Mucosa of descending colon (tissue), 3 donors: ENCODE measurements around the gene SDK1. TPM values are rescaled to one million over a fixed set of nuclear protein-coding genes. Genes with fewer than 3 reads are reported as not detected.

ENCODE experiments used
- ATAC-seq: fragments of 200-7000 bp; cut with Tn5 transposase; one replicate; pipeline ENCODE4 v1.9.1; 2020; ENCODE audit warnings: mild to moderate bottlenecking, moderate library complexity
- DNase-seq, 3 donors: peaks; one replicate each; pipeline ENCODE4 v3.0.0-alpha.2; 2020
- H3K36me3 ChIP-seq: fragments of 200-600 bp; one replicate; pipeline ENCODE4 v1.8.0; 2021; ENCODE audit warnings: low read depth, mild to moderate bottlenecking
- H3K4me1 ChIP-seq: fragments of 200-600 bp; one replicate; pipeline ENCODE4 v1.8.0; 2021; ENCODE audit warnings: low read depth, mild to moderate bottlenecking
- H3K4me3 ChIP-seq: fragments of 200-600 bp; one replicate; pipeline ENCODE4 v1.8.0; 2021; ENCODE audit warnings: mild to moderate bottlenecking
- H3K9me3 ChIP-seq: fragments of 200-600 bp; one replicate; pipeline ENCODE4 v1.8.0; 2021; ENCODE audit warnings: mild to moderate bottlenecking
- intact Hi-C, 2 donors: fragments of 100-400 bp; cut with DNase I in 1 of 2; cut with micrococcal nuclease in 1 of 2; formaldehyde crosslinking; loops; one replicate each; pipeline versions ENCODE4 v1.11.0 to v1.11.1; 2022; cut with DNase I, micrococcal nuclease
- total RNA-seq, 3 donors: library from RNA; stranded (reverse); fragmentation: NEBNext Ultra II Directional in 2 of 3; extraction: Animal tissue kit (Norgen Biotek cat#: 25700) in 2 of 3; gene quantifications; one replicate each; pipeline versions ENCODE4 v1.2.1 to v1.2.4, GENCODE V29; 2021 to 2023
- TF ChIP-seq, protein P1 (sequence below): fragments of 200-600 bp; IDR thresholded peaks from one replicate; pipeline ENCODE4 v1.8.0; 2022; ENCODE audit warnings: antibody characterized with exemption, mild to moderate bottlenecking
- donor health status: DM: no; HTN: no; CAD: no; lungs with moderate emphysema.
- donor health status: DM: no; HTN: no; CAD: no.
- donor health status: DM: no; HTN: yes; CAD: no.

Gene SDK1
- total RNA-seq, 3 donors from 2014 or later, result 2.7 to 20.2 (median 4.2) TPM

DNA sequence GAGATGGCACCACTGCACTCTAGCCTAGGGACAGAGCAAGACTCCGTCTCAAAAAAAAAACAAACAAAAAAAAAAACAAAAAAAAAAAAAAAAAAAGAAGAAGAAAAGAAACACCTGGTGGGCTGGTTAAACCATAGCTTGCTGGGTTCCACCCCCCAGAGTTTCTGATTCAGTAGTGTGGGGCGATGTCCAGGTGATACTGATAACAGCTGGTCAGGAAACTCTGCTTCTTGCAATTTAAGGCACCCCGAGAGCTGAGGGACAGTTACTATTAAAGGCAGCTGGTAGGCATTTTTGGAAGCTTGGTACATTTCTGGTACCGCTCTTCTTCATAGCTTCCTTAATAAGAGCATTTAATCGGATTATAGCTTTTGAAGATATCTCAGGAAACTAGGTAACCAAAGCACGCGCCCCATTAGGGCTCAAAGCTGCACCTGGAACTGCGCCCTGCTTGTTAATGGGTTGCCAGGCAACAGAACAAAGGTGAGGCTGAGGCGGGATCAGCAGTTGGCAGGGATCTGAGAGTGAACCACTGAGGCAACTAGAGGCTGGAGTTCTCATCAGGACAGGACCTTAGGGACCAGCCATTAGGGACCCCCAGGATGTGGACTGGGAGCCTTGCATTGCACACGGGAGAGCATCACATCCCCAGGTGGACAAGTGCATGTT is 6.5 kb upstream of the SDK1 start:
- no peak overlapping the region for H3K4me3 ChIP-seq
- ATAC-seq (peak; percentile 87), DNase-seq (peak in 2 of 3 donors; percentile 68 to 74)
- H3K36me3 ChIP-seq, result no peaks in the 10 kb centered on the region
- TF ChIP-seq, protein P1, sequence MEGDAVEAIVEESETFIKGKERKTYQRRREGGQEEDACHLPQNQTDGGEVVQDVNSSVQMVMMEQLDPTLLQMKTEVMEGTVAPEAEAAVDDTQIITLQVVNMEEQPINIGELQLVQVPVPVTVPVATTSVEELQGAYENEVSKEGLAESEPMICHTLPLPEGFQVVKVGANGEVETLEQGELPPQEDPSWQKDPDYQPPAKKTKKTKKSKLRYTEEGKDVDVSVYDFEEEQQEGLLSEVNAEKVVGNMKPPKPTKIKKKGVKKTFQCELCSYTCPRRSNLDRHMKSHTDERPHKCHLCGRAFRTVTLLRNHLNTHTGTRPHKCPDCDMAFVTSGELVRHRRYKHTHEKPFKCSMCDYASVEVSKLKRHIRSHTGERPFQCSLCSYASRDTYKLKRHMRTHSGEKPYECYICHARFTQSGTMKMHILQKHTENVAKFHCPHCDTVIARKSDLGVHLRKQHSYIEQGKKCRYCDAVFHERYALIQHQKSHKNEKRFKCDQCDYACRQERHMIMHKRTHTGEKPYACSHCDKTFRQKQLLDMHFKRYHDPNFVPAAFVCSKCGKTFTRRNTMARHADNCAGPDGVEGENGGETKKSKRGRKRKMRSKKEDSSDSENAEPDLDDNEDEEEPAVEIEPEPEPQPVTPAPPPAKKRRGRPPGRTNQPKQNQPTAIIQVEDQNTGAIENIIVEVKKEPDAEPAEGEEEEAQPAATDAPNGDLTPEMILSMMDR, result no peak
- H3K9me3 ChIP-seq, result no peaks in the 10 kb centered on the region
- H3K4me1 ChIP-seq, result peaks cover 4% of the 10 kb centered on the region
- intact Hi-C loops, result no loop called here

DNA sequence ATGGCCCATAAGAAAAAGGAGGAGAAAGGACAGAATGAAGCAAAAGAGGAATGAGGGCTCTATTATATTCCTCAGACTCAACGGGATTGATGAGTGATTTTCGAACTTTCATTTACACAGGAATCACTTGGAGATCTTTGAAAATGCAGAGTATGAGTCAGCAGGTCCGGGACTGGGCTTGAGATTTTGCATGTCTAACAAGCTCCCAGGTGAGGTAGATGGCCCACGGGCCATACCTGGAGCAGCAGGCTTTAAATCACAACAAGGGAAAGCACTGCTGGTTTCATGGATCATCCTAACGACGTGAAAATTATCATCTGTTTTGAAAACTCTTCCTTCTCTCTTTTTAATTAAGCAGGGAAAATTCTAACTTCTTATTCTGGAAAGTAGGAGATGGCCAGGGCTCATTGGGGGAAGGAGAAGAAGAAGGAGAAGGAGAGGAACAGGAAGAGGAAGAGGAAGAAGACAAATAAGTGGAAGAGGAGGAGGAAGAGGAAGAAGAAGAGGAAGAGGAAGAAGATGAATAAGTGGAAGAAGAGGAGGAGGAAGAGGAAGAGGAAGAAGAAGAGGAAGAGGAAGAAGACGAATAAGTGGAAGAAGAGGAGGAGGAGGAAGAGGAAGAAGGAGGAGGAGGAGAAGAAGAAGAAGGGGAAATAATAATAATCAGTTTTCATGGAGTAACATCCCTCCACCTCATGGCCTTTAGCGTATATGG is 3.8 kb upstream of the SDK1 start:
- Histone ChIP-seq H3K36me3 (no peaks in the 10 kb centered on the region), H3K9me3 (no peaks in the 10 kb centered on the region), H3K4me3 (no peak overlapping the region), H3K4me1 (peaks cover 14% of the 10 kb centered on the region)
- TF ChIP-seq, protein P1, result no peak
- intact Hi-C loops, result no loop called here
- ATAC-seq, result no peak
- no peak for DNase-seq

DNA sequence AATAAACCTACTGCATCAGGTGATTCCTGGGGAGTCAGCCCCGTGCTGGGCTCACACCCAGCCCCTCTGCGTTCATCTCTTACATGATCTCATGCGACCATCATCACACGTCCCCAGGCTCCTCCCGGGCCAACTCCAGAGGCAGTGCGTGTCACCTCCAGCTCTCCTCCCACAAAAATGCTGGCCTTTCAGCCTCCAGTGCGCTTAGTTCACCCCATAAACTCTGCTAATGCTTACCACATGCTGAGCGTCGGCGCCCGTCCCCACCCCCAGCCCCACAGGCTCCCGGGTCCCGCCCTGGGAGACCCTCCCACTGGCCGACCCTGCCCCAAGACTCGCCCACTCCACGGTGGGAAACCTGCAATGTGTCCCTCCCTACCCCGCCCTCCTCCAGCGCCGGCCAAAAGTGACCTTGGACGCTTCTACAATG is 816 bp upstream of the SDK1 start:
- ATAC-seq (no peak), DNase-seq (peak in 1 of 3 donors; percentile 54)
- Histone ChIP-seq H3K36me3 (no peaks in the 10 kb centered on the region), H3K4me3 (no peak overlapping the region), H3K4me1 (peaks cover 10% of the 10 kb centered on the region), H3K9me3 (no peaks in the 10 kb centered on the region)
- TF ChIP-seq, protein P1, result no peak
- intact Hi-C loops, result no loop called here

DNA sequence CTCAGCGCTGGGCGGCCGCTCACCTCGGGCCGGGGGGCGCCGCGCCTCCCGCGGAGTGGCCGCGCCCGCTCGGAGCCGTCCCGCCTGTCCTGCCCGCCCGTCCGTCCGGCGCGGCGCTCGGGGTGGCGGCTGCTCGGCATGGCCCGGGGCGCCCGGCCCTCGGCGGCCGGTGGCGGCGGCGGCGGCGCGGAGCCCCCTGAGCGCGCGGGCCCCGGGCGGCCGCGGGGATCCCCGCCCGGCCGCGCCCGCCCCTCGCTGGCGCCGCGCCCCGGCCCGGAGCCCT is 338 bp downstream of the SDK1 start:
- Histone ChIP-seq H3K4me3 (peak overlapping the region; percentile 19), H3K9me3 (no peaks in the 10 kb centered on the region), H3K4me1 (peaks cover 10% of the 10 kb centered on the region), H3K36me3 (no peaks in the 10 kb centered on the region)
- TF ChIP-seq, protein P1, result no peak
- ATAC-seq, result no peak
- no peak for DNase-seq
- intact Hi-C loops, result no loop called here

DNA sequence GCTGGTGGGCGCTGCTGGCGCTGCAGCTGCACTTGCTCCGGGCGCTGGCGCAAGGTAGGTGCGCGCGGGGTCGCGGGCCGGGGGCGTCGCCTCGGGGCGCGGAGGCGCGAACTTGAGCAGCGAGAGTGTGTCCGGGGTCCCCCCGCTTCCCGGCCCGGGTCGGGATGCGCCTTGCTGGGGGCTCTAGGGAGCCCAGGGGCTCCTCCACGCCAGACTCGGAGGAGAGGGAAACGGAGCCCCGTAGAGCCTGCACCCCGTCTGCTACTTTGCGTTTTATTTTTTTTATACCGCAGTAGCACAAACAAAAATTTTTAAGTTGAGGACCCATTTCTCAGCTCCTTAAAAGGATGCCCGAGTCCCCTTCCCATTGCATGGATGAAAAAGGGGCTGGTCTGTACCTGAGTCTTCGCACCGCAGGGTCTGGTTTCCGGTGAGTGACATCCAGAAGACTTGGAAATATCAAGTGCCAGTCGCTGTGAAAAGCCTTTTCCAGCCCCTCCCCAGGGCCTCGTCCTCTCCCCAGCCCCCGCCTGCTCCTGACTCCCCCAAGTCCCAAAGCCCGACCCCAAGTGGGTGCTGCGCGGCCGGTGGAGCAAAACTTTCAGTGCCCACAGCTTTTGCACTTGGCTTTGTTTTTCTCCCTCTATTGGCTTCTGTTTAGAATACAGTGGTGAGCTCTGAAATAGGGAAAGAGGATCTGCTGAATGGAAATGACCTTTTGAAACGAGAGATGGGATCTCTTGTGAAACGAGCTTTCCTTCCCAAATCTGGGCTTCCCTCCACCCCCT is 973 bp downstream of the SDK1 start:
- TF ChIP-seq, protein P1, result no peak
- no peaks in the 10 kb centered on the region for H3K9me3 ChIP-seq
- no peak for ATAC-seq
- peaks cover 10% of the 10 kb centered on the region for H3K4me1 ChIP-seq
- peak in 2 of 3 donors; percentile 14 to 34 for DNase-seq
- intact Hi-C loops, result no loop called here
- no peaks in the 10 kb centered on the region for H3K36me3 ChIP-seq
- H3K4me3 ChIP-seq, result peak overlapping the region; percentile 7
